Articular chondrocyte of knee joint (primary cell): ENCODE data around the gene SSX7. TPM values are rescaled to one million over a fixed set of nuclear protein-coding genes. Genes with fewer than 3 reads are reported as not detected.

Source experiments
- small RNA-seq: library from RNA; depleted of rRNA; stranded (forward); fragments of <200 nt; gene quantifications from one replicate; pipeline ENCODE3, GENCODE V24; 2012
- total RNA-seq: library from RNA; depleted of rRNA; stranded (reverse); fragments of >200 nt; gene quantifications from 2 replicates; pipeline ENCODE4 v1.2.3, GENCODE V29; 2012

SSX7 gene
- not detected in 2 replicates for total RNA-seq

GRCh38 chrX:52654800-52655199 is at the start of gene SSX7:
TSS of gene SSX7 (minus strand) at chrX:52654900. CDS start at chrX:52653472, 1,428 bp downstream.

Small RNAs within 50 kb of the gene (small RNA-seq; reads per million reads assigned to genes)
- not detected for gene AL450023.3
- gene RNA5SP504 = not detected

Other genes starting within 250 kb of the SSX7 start
- not detected in 2 replicates for gene XAGE1A, start 159.1 kb downstream of the SSX7 start, total RNA-seq
- gene XAGE1B, start 137.8 kb downstream of the SSX7 start, total RNA-seq = not detected in 2 replicates
- not detected in 2 replicates for gene SSX2, start 52.3 kb upstream of the SSX7 start, total RNA-seq
- not detected in 2 replicates for gene SSX2B, start 96.4 kb upstream of the SSX7 start, total RNA-seq
- not detected in 2 replicates for gene SPANXN5, start 142.5 kb upstream of the SSX7 start, total RNA-seq
- gene XAGE5, start 156.4 kb upstream of the SSX7 start, total RNA-seq = not detected in 2 replicates
- gene XAGE3, start 213.2 kb upstream of the SSX7 start, total RNA-seq = not detected in 2 replicates
- 9.5 and 10.8 TPM in 2 replicates for gene FAM156B, start 242.4 kb upstream of the SSX7 start, total RNA-seq